CD14-positive monocyte (primary cell): ENCODE measurements around the gene DMAC2. TPM values are rescaled to one million over a fixed set of nuclear protein-coding genes. Genes with fewer than 3 reads are reported as not detected.

ENCODE experiments used
- DNase-seq, 3 donors: peaks; one replicate each; pipeline ENCODE4 v3.0.0-alpha.2; 2011 to 2022
- H2AFZ ChIP-seq: 2 replicates; pipeline ENCODE4 v1.6.0; 2012; ENCODE audit warnings: mild to moderate bottlenecking, low read depth, low read length, inconsistent platforms; ENCODE audit not compliant: insufficient read depth, poor library complexity, severe bottlenecking
- H3K27ac ChIP-seq, 2 donors: 1 replicate in 1 of 2; 2 replicates in 1 of 2; pipeline ENCODE4 v1.5.1; 2012 to 2013; ENCODE audit warnings: low read length in 2 of 2, control low read depth in 1 of 2, inconsistent platforms in 1 of 2, low read depth in 1 of 2, mild to moderate bottlenecking in 1 of 2
- H3K27me3 ChIP-seq, 2 donors: one replicate each; pipeline versions ENCODE4 v1.6.0 to v1.6.1; 2011 to 2013; ENCODE audit warnings: low read length in 2 of 2; ENCODE audit not compliant: control insufficient read depth in 2 of 2, insufficient read depth in 2 of 2
- H3K36me3 ChIP-seq, 2 donors: replicated peaks in 1 of 2; 1 replicate in 1 of 2; 2 replicates in 1 of 2; pipeline versions ENCODE4 v1.5.1 to v1.6.1; 2012 to 2013; ENCODE audit warnings: low read length in 2 of 2, control low read depth in 1 of 2, inconsistent platforms in 1 of 2, mild to moderate bottlenecking in 1 of 2; ENCODE audit not compliant: insufficient read depth in 2 of 2, control insufficient read depth in 1 of 2
- H3K4me1 ChIP-seq, 2 donors: 1 replicate in 1 of 2; 2 replicates in 1 of 2; pipeline versions ENCODE4 v1.5.1 to v1.6.1; 2012 to 2013; ENCODE audit warnings: low read length in 2 of 2, control low read depth in 1 of 2, inconsistent platforms in 1 of 2, mild to moderate bottlenecking in 1 of 2, moderate library complexity in 1 of 2; ENCODE audit not compliant: insufficient read depth in 2 of 2, control insufficient read depth in 1 of 2
- H3K4me2 ChIP-seq: replicated peaks from 2 replicates; pipeline ENCODE3; 2012; ENCODE audit warnings: low read length, moderate library complexity, mild to moderate bottlenecking; ENCODE audit not compliant: poor library complexity, severe bottlenecking; ENCODE audit errors: extremely low read depth
- H3K4me3 ChIP-seq, 3 experiments: fragments of 200-600 bp in 1 of 3; sonication (generic) in 1 of 3; replicated peaks in 1 of 3; 1 replicate in 2 of 3; 2 replicates in 1 of 3; pipeline ENCODE4 v1.5.1; 2011 to 2013; ENCODE audit warnings: low read length in 3 of 3, mild to moderate bottlenecking in 3 of 3, control low read depth in 2 of 3, low read depth in 2 of 3, inconsistent platforms in 1 of 3, moderate library complexity in 1 of 3
- H3K79me2 ChIP-seq: 2 replicates; pipeline ENCODE4 v1.6.0; 2012; ENCODE audit warnings: mild to moderate bottlenecking, control low read depth, inconsistent platforms, low read length, moderate library complexity; ENCODE audit not compliant: insufficient read depth
- H3K9ac ChIP-seq: 2 replicates; pipeline ENCODE4 v1.6.0; 2017; ENCODE audit warnings: low read length, mild to moderate bottlenecking; ENCODE audit not compliant: insufficient read depth, poor library complexity, severe bottlenecking
- H3K9me3 ChIP-seq, 2 donors: replicated peaks in 1 of 2; 1 replicate in 1 of 2; 2 replicates in 1 of 2; pipeline versions ENCODE4 v1.5.1 to v1.6.1; 2012 to 2013; ENCODE audit warnings: low read length in 2 of 2, control low read depth in 1 of 2; ENCODE audit not compliant: control insufficient read depth in 1 of 2, insufficient read depth in 1 of 2
- H4K20me1 ChIP-seq: 2 replicates; pipeline ENCODE4 v1.6.0; 2012; ENCODE audit warnings: mild to moderate bottlenecking, low read length, control low read depth, moderate library complexity; ENCODE audit not compliant: insufficient read depth
- H3K27ac Mint-ChIP-seq, 7 donors: one replicate each; pipeline ENCODE4 v1.8.0; 2020; ENCODE audit warnings: mild to moderate bottlenecking in 7 of 7, mixed read lengths in 7 of 7, moderate library complexity in 6 of 7, inconsistent platforms in 2 of 7
- H3K27me3 Mint-ChIP-seq, 3 donors: one replicate each; pipeline ENCODE4 v1.8.0; 2021 to 2022; ENCODE audit warnings: low read depth in 3 of 3, mild to moderate bottlenecking in 3 of 3, mixed read lengths in 3 of 3, moderate library complexity in 3 of 3, inconsistent platforms in 1 of 3
- H3K36me3 Mint-ChIP-seq, 2 donors: one replicate each; pipeline ENCODE4 v1.8.0; 2020; ENCODE audit warnings: mixed read lengths in 2 of 2, inconsistent platforms in 1 of 2, mild to moderate bottlenecking in 1 of 2
- H3K4me1 Mint-ChIP-seq: one replicate; pipeline ENCODE4 v1.8.0; 2020; ENCODE audit warnings: mild to moderate bottlenecking, mixed read lengths
- H3K4me3 Mint-ChIP-seq, 2 donors: one replicate each; pipeline ENCODE4 v1.8.0; 2020; ENCODE audit warnings: mild to moderate bottlenecking in 2 of 2, mixed read lengths in 2 of 2, moderate library complexity in 1 of 2
- H3K9me3 Mint-ChIP-seq, 7 donors: one replicate each; pipeline ENCODE4 v1.8.0; 2020 to 2022; ENCODE audit warnings: mixed read lengths in 7 of 7, mild to moderate bottlenecking in 6 of 7, moderate library complexity in 6 of 7, inconsistent platforms in 2 of 7
- CTCF ChIP-seq: fragments of 200-600 bp; IDR thresholded peaks from one replicate; pipeline ENCODE4 v1.8.0; 2022; ENCODE audit warnings: antibody characterized with exemption, mild to moderate bottlenecking
- WGBS: methylation state at CpG from one replicate; pipeline ENCODE4 v1.1.5; 2013; ENCODE audit warnings: missing lambda C conversion rate; ENCODE audit not compliant: insufficient coverage; 5-methylcytosine and 5-hydroxymethylcytosine counted together
- intact Hi-C, 2 donors: fragments of 100-400 bp; cut with micrococcal nuclease; formaldehyde crosslinking; loops; one replicate each; pipeline versions ENCODE4 v1.15.0 to v1.15.1; 2023
- polyA plus RNA-seq, 3 donors: library from polyadenylated mRNA; depleted of rRNA in 1 of 3; unstranded in 2 of 3; stranded (reverse) in 1 of 3; fragments of 300-500 nt in 2 of 3; fragments of >200 nt in 1 of 3; fragmentation: Illumina TruSeq in 2 of 3; gene quantifications; 1 replicate in 2 of 3; 2 replicates in 1 of 3; pipeline ENCODE4 v1.2.3, GENCODE V29; 2012 to 2021

Gene DMAC2
- polyA plus RNA-seq, 3 donors: 33.2 to 48.0 (median 43.8) TPM

GRCh38 chr19:41399525-41399924 lies 40.2 kb downstream of the DMAC2 start:
- no peak for TF ChIP-seq CTCF
- peak overlapping the region in 4 of 7 donors; percentile 14 to 87 (median 32) for H3K27ac Mint-ChIP-seq
- H3K4me1 ChIP-seq: peaks cover 27 to 29% of the 10 kb centered on the region in 2 donors

GRCh38 chr19:41399091-41399490 lies 40.6 kb downstream of the DMAC2 start:
- peaks cover 7% of the 10 kb centered on the region for H4K20me1 ChIP-seq
- H3K36me3 ChIP-seq: peaks cover 11 to 26% of the 10 kb centered on the region in 2 donors
- peak overlapping the region in 1 of 2 donors; percentile 97 for H3K27ac ChIP-seq
- no peaks in the 10 kb centered on the region for H3K27me3 ChIP-seq
- H2AFZ ChIP-seq: no peak overlapping the region
- no peaks in the 10 kb centered on the region for H3K9me3 ChIP-seq
- peaks cover 39% of the 10 kb centered on the region for H3K4me1 Mint-ChIP-seq
- peaks cover 90% of the 10 kb centered on the region for H3K79me2 ChIP-seq
- peaks cover 15 to 31% of the 10 kb centered on the region in 2 donors for H3K36me3 Mint-ChIP-seq
- H3K4me3 Mint-ChIP-seq: peak overlapping the region in 1 of 2 donors; percentile 97
- intact Hi-C loops: loop anchor here (1.0 to 5.0 kb wide), 3 partner anchors 8 to 37 kb away; partner anchors contain the start of gene B9D2 (in 1 of the 2)
- no peak for TF ChIP-seq CTCF
- H3K9ac ChIP-seq: no peak overlapping the region
- H3K4me2 ChIP-seq: peak overlapping the region; percentile 88
- peak overlapping the region in 1 of 3 experiments; percentile 95 for H3K4me3 ChIP-seq
- no peak for DNase-seq
- 100% methylated on average over 2 of the region's 3 CpGs for WGBS
- peaks cover 27 to 29% of the 10 kb centered on the region in 2 donors for H3K4me1 ChIP-seq
- H3K9me3 Mint-ChIP-seq: no peaks in the 10 kb centered on the region
- no peaks in the 10 kb centered on the region for H3K27me3 Mint-ChIP-seq
- H3K27ac Mint-ChIP-seq: peak overlapping the region in 5 of 7 donors; percentile 64 to 100 (median 98)

More at GRCh38 chr19:41399525-41399924, 40.2 kb downstream of the DMAC2 start:
- H3K4me2 ChIP-seq: no peak overlapping the region
- H3K36me3 ChIP-seq: peaks cover 11 to 26% of the 10 kb centered on the region in 2 donors
- H4K20me1 ChIP-seq: peaks cover 7% of the 10 kb centered on the region
- peaks cover 39% of the 10 kb centered on the region for H3K4me1 Mint-ChIP-seq
- intact Hi-C loops: loop anchor here (1.0 to 5.0 kb wide), 3 partner anchors 8 to 37 kb away; partner anchors contain the start of gene B9D2 (in 1 of the 2)
- H3K27ac ChIP-seq: no peak overlapping the region
- peaks cover 15 to 31% of the 10 kb centered on the region in 2 donors for H3K36me3 Mint-ChIP-seq
- no peak overlapping the region for H2AFZ ChIP-seq
- H3K4me3 Mint-ChIP-seq: no peak overlapping the region
- no peaks in the 10 kb centered on the region for H3K9me3 ChIP-seq
- no peak overlapping the region for H3K9ac ChIP-seq
- no peak for DNase-seq
- no peaks in the 10 kb centered on the region for H3K9me3 Mint-ChIP-seq
- no peaks in the 10 kb centered on the region for H3K27me3 Mint-ChIP-seq
- no peak overlapping the region for H3K4me3 ChIP-seq
- WGBS: 100% methylated on average over 2 of the region's 2 CpGs
- H3K27me3 ChIP-seq: no peaks in the 10 kb centered on the region
- H3K79me2 ChIP-seq: peaks cover 90% of the 10 kb centered on the region
